ENCODE data around the gene SSNA1.

GRCh38 chr9:137198902-137199283, 10.4 kb downstream of the SSNA1 start:
- TF ChIP-seq, protein P1, sequence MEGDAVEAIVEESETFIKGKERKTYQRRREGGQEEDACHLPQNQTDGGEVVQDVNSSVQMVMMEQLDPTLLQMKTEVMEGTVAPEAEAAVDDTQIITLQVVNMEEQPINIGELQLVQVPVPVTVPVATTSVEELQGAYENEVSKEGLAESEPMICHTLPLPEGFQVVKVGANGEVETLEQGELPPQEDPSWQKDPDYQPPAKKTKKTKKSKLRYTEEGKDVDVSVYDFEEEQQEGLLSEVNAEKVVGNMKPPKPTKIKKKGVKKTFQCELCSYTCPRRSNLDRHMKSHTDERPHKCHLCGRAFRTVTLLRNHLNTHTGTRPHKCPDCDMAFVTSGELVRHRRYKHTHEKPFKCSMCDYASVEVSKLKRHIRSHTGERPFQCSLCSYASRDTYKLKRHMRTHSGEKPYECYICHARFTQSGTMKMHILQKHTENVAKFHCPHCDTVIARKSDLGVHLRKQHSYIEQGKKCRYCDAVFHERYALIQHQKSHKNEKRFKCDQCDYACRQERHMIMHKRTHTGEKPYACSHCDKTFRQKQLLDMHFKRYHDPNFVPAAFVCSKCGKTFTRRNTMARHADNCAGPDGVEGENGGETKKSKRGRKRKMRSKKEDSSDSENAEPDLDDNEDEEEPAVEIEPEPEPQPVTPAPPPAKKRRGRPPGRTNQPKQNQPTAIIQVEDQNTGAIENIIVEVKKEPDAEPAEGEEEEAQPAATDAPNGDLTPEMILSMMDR (IDR thresholded peaks at IDR 0.05), result no peak
- no peak for TF ChIP-seq POLR2A (IDR thresholded peaks at IDR 0.05)
